Hepatocyte (in vitro differentiated cells): ENCODE data around the gene PTGER3.

Experiments used
- CTCF ChIP-seq: fragments of 200-600 bp; sonication (generic); IDR thresholded peaks from 2 replicates; pipeline ENCODE4 v1.5.1; 2016; ENCODE audit warnings: antibody characterized with exemption, mild to moderate bottlenecking; ENCODE audit not compliant: poor library complexity
- EZH2 ChIP-seq: fragments of 200-600 bp; sonication (generic); IDR thresholded peaks from 2 replicates; pipeline ENCODE4 v1.6.1; 2016; ENCODE audit warnings: antibody characterized with exemption, mild to moderate bottlenecking, borderline replicate concordance

- TF ChIP-seq EZH2 (no peak), CTCF (no peak)
These were observed 49.8 kb downstream of the PTGER3 start for GRCh38 chr1:70997793-70998192.
